CD4-positive, CD25-positive, alpha-beta regulatory T cell (primary cell): ENCODE results near the gene PCDHA6. TPM values are rescaled to one million over a fixed set of nuclear protein-coding genes. Genes with fewer than 3 reads are reported as not detected.
"Not testable (repeated sequence)": the region's sequence is repeated elsewhere in the genome, so short reads cannot be mapped to it uniquely, and the experiment has no call there.

ENCODE experiments used
- ATAC-seq, 2 donors: fragments of 150-1000 bp; cut with Tn5 transposase; one replicate each; pipeline ENCODE4 v1.10.0; 2021; ENCODE audit warnings: low read depth in 2 of 2, moderate number of reproducible peaks in 2 of 2, moderate library complexity in 1 of 2
- DNase-seq, 3 donors: peaks; one replicate each; pipeline versions ENCODE4 v3.0.0 to v3.0.0-alpha.2; 2012 to 2022; ENCODE audit warnings: mixed read lengths in 1 of 3
- H3K27ac ChIP-seq: one replicate; pipeline ENCODE4 v1.7.0; 2013; ENCODE audit warnings: mild to moderate bottlenecking, low read length; ENCODE audit not compliant: insufficient read depth, poor library complexity, severe bottlenecking
- H3K27me3 ChIP-seq: one replicate; pipeline ENCODE4 v1.7.0; 2013; ENCODE audit warnings: low read length; ENCODE audit not compliant: control insufficient read depth, insufficient read depth
- H3K36me3 ChIP-seq: one replicate; pipeline ENCODE4 v1.7.0; 2013; ENCODE audit warnings: mild to moderate bottlenecking, low read length, moderate library complexity; ENCODE audit not compliant: control insufficient read depth, insufficient read depth
- H3K4me1 ChIP-seq: 2 replicates; pipeline ENCODE4 v1.7.0; 2013; ENCODE audit warnings: mild to moderate bottlenecking, low read length; ENCODE audit not compliant: insufficient read depth, control insufficient read depth, poor library complexity, severe bottlenecking
- H3K4me3 ChIP-seq: one replicate; pipeline ENCODE4 v1.7.0; 2013; ENCODE audit warnings: low read depth, mild to moderate bottlenecking, low read length, moderate library complexity
- H3K9me3 ChIP-seq, 2 experiments: 1 replicate in 1 of 2; 2 replicates in 1 of 2; pipeline ENCODE4 v1.7.0; 2013; ENCODE audit warnings: low read length in 2 of 2, mild to moderate bottlenecking in 1 of 2, moderate library complexity in 1 of 2; ENCODE audit not compliant: control insufficient read depth in 2 of 2
- H3K27ac Mint-ChIP-seq, 3 donors: one replicate each; pipeline ENCODE4 v1.8.0; 2020 to 2022; ENCODE audit warnings: mild to moderate bottlenecking in 3 of 3, mixed read lengths in 3 of 3, moderate library complexity in 2 of 3
- H3K27me3 Mint-ChIP-seq: one replicate; pipeline ENCODE4 v1.8.0; 2022; ENCODE audit warnings: mild to moderate bottlenecking, mixed read lengths
- H3K36me3 Mint-ChIP-seq: one replicate; pipeline ENCODE4 v1.8.0; 2020; ENCODE audit warnings: mixed read lengths
- H3K4me1 Mint-ChIP-seq, 4 donors: one replicate each; pipeline ENCODE4 v1.8.0; 2020 to 2022; ENCODE audit warnings: mixed read lengths in 4 of 4, mild to moderate bottlenecking in 1 of 4
- H3K4me3 Mint-ChIP-seq, 4 donors: one replicate each; pipeline ENCODE4 v1.8.0; 2020 to 2022; ENCODE audit warnings: mild to moderate bottlenecking in 4 of 4, mixed read lengths in 4 of 4, moderate library complexity in 3 of 4
- H3K9me3 Mint-ChIP-seq, 7 donors: one replicate each; pipeline ENCODE4 v1.8.0; 2020 to 2022; ENCODE audit warnings: mixed read lengths in 7 of 7, mild to moderate bottlenecking in 3 of 7, moderate library complexity in 2 of 7
- polyA plus RNA-seq, 4 donors: library from polyadenylated mRNA; unstranded; fragments of 300-500 nt; fragmentation: Illumina TruSeq; gene quantifications; one replicate each; pipeline ENCODE4 v1.2.3, GENCODE V29; 2021
- total RNA-seq: library from RNA; stranded (reverse); gene quantifications from one replicate; pipeline ENCODE4 v1.2.3, GENCODE V29; 2022

The PCDHA6 gene
- total and polyA plus RNA-seq, 5 donors from 2014 or later: not detected

DNA sequence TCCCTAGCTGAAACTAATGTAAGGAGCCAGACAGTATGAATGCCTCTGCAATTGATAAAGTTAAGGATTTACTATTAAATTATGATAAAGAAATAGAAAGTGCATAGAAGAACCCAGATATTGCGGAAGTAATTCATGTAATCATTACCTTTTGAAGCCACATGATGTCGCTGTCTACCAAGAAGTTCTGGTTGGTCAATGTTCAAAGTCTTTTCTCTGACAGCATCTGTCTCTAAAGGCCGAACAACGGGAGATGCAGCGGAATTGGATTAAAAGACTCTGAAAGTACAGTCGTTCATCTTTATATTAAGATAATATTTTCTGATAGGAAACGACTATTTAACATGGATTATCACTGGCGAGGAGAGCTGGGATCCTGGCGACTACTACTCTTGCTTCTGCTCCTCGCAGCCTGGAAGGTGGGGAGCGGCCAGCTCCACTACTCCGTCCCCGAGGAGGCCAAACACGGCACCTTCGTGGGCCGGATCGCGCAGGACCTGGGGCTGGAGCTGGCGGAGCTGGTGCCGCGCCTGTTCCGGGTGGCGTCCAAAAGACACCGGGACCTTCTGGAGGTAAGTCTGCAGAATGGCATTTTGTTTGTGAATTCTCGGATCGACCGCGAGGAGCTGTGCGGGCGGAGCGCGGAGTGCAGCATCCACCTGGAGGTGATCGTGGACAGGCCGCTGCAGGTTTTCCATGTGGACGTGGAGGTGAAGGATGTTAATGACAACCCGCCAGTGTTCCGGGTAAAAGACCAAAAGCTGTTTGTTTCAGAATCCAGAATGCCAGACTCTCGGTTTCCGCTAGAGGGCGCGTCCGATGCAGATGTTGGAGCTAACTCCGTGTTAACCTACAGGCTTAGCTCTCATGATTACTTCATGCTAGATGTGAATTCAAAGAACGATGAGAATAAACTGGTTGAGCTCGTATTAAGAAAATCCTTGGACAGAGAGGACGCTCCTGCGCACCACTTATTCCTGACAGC is 13.5 kb downstream of the PCDHA6 start, which contains the start of gene PCDHA8:
TSS of gene PCDHA8 (plus strand) at position 210 of the 985 bp plus-strand sequence. CDS start at position 345, 135 bp downstream.
- H3K36me3 ChIP-seq: no peaks in the 10 kb centered on the region
- no peak for ATAC-seq
- Mint-ChIP-seq H3K4me1 (no peaks in the 10 kb centered on the region), H3K27me3 (no peaks in the 10 kb centered on the region), H3K4me3 (peak within 1 kb of the TSS in 1 of 4 donors; percentile 24), H3K36me3 (no peaks in the 10 kb centered on the region), H3K27ac (no peak within 1 kb of the TSS), H3K9me3 (peaks cover 0 to 21% (median 4%) of the 10 kb centered on the region in 7 donors)
- no peak within 1 kb of the TSS for H3K4me3 ChIP-seq
- peaks cover 3 to 8% of the 10 kb centered on the region in 2 experiments for H3K9me3 ChIP-seq
- no peak within 1 kb of the TSS for H3K27ac ChIP-seq
- peak in 1 of 3 donors; percentile 5 for DNase-seq
- no peaks in the 10 kb centered on the region for H3K4me1 ChIP-seq
- no peaks in the 10 kb centered on the region for H3K27me3 ChIP-seq

DNA sequence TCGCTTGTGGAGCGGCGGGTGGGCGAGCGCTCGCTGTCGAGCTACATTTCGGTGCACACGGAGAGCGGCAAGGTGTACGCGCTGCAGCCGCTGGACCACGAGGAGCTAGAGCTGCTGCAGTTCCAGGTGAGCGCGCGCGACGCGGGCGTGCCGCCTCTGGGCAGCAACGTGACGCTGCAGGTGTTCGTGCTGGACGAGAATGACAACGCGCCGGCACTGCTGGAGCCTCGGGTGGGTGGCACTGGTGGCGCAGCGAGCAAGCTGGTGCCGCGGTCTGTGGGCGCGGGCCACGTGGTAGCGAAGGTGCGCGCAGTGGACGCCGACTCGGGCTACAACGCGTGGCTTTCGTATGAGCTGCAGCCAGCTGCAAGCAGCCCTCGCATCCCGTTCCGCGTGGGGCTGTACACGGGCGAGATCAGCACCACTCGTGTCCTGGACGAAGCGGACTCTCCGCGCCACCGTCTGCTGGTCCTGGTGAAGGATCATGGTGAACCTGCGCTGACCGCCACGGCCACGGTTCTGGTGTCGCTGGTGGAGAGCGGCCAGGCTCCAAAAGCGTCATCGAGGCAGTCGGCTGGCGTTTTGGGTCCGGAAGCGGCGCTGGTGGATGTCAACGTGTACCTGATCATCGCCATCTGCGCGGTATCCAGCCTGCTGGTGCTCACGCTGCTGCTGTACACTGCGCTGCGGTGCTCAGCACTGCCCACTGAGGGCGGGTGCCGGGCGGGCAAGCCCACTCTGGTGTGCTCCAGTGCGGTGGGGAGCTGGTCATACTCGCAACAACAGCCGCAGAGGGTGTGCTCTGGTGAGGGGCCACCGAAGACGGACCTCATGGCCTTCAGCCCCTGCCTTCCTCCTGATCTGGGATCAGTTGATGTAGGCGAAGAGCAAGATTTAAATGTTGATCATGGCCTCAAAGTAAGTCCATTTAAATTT is 15.3 kb downstream of the PCDHA6 start:
- Mint-ChIP-seq H3K4me3 (no peak overlapping the region), H3K27me3 (no peaks in the 10 kb centered on the region), H3K27ac (no peak overlapping the region), H3K4me1 (no peaks in the 10 kb centered on the region), H3K9me3 (peaks cover 0 to 26% (median 7%) of the 10 kb centered on the region in 7 donors), H3K36me3 (no peaks in the 10 kb centered on the region)
- DNase-seq: no peak
- Histone ChIP-seq H3K27ac (no peak overlapping the region), H3K36me3 (no peaks in the 10 kb centered on the region), H3K27me3 (peaks cover 3% of the 10 kb centered on the region), H3K4me3 (no peak overlapping the region), H3K9me3 (peaks cover 3 to 8% of the 10 kb centered on the region in 2 experiments), H3K4me1 (no peaks in the 10 kb centered on the region)
- no peak for ATAC-seq

DNA sequence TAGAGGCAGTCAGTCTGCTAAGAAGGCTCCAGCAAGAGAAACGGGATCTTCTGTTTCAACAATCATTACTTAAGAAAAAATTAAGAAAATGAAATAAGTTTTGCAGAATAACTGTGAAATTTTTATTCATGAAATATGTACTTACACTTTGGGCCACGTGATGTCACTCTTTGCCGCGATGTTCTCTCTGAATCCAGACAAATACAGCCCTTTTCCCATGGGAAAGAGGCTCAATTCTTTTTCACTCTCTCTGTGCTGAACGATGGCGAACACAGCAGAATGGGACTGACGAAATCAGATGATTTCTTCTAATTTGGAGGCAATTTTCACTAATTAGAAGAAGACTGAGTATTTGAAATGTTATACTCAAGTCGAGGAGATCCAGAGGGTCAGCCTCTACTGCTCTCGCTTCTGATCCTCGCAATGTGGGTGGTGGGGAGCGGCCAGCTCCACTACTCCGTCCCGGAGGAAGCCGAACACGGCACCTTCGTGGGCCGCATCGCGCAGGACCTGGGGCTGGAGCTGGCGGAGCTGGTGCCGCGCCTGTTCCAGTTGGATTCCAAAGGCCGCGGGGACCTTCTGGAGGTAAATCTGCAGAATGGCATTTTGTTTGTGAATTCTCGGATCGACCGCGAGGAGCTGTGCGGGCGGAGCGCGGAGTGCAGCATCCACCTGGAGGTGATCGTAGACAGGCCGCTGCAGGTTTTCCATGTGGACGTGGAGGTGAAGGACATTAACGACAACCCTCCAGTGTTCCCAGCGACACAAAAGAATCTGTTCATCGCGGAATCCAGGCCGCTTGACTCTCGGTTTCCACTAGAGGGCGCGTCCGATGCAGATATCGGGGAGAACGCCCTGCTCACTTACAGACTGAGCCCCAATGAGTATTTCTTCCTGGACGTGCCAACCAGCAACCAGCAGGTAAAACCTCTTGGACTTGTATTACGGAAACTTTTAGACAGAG is 20.7 kb downstream of the PCDHA6 start, which contains the start of gene PCDHA9:
TSS of gene PCDHA9 (plus strand) at position 244 of the 964 bp plus-strand sequence. CDS start at position 358, 114 bp downstream.
- not testable (repeated sequence) for H3K4me3 Mint-ChIP-seq, ATAC-seq, H3K4me3 ChIP-seq, H3K27me3 ChIP-seq, H3K27ac ChIP-seq, DNase-seq, H3K4me1 ChIP-seq, H3K27ac Mint-ChIP-seq, H3K36me3 Mint-ChIP-seq, H3K4me1 Mint-ChIP-seq, H3K27me3 Mint-ChIP-seq, H3K36me3 ChIP-seq
- peaks cover 5 to 11% of the 10 kb centered on the region in 2 experiments for H3K9me3 ChIP-seq
- peaks cover 0 to 13% (median 3%) of the 10 kb centered on the region in 7 donors for H3K9me3 Mint-ChIP-seq

DNA sequence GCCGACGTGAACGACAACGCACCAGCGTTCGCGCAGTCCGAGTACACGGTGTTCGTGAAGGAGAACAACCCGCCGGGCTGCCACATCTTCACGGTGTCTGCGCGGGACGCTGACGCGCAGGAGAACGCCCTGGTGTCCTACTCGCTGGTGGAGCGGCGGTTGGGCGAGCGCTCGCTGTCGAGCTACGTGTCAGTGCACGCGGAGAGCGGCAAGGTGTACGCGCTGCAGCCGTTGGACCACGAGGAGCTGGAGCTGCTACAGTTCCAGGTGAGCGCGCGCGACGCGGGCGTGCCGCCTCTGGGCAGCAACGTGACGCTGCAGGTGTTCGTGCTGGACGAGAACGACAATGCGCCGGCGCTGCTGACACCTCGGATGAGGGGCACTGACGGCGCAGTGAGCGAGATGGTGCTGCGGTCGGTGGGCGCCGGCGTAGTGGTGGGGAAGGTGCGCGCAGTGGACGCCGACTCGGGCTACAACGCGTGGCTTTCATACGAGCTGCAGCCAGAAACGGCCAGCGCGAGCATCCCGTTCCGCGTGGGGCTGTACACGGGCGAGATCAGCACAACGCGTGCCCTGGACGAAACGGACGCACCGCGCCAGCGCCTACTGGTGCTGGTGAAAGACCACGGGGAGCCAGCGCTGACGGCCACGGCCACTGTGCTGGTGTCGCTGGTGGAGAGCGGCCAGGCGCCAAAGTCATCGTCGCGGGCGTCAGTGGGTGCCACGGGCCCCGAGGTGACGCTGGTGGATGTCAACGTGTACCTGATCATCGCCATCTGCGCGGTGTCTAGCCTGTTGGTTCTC is 22.3 kb downstream of the PCDHA6 start:
- not testable (repeated sequence) for H3K27ac ChIP-seq, H3K36me3 Mint-ChIP-seq, H3K4me1 Mint-ChIP-seq, H3K27me3 Mint-ChIP-seq, H3K36me3 ChIP-seq, H3K27me3 ChIP-seq, ATAC-seq, H3K27ac Mint-ChIP-seq, H3K4me3 ChIP-seq, DNase-seq, H3K4me3 Mint-ChIP-seq, H3K4me1 ChIP-seq
- peaks cover 0 to 16% (median 3%) of the 10 kb centered on the region in 7 donors for H3K9me3 Mint-ChIP-seq
- peaks cover 7 to 10% of the 10 kb centered on the region in 2 experiments for H3K9me3 ChIP-seq

DNA sequence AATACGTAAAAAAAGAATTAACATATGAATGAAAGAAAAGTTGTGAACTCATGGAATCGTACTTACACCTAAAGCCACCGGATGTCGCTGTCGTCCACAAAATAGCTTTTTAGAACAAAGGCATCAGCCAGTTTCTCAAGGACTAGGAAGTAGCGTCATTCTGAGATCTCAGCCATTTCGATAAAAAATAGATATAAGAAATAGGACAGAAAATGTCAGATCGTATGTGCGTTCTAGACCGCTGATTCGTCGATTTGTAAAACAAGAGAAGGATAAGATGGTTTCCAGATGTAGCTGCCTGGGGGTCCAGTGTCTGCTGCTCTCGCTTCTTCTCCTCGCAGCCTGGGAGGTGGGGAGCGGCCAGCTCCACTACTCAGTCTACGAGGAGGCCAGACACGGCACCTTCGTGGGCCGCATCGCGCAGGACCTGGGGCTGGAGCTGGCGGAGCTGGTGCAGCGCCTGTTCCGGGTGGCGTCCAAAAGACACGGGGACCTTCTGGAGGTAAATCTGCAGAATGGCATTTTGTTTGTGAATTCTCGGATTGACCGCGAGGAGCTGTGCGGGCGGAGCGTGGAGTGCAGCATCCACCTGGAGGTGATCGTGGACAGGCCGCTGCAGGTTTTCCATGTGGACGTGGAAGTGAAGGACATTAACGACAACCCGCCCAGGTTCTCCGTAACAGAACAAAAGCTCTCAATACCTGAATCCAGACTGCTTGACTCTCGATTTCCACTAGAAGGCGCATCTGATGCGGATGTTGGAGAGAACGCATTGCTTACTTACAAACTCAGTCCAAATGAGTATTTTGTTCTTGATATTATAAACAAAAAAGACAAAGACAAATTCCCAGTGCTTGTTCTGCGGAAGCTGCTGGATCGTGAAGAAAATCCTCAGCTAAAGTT is 28.3 kb downstream of the PCDHA6 start, which contains the start of gene PCDHA10:
TSS of gene PCDHA10 (plus strand) at position 126 of the 903 bp plus-strand sequence. CDS start at position 278, 152 bp downstream.
- Mint-ChIP-seq H3K36me3 (no peaks in the 10 kb centered on the region), H3K9me3 (peaks cover 0 to 29% (median 4%) of the 10 kb centered on the region in 7 donors), H3K27me3 (no peaks in the 10 kb centered on the region), H3K27ac (peak within 1 kb of the TSS in 1 of 3 donors; percentile 66), H3K4me1 (no peaks in the 10 kb centered on the region), H3K4me3 (no peak within 1 kb of the TSS)
- Histone ChIP-seq H3K9me3 (peaks cover 9 to 11% of the 10 kb centered on the region in 2 experiments), H3K4me3 (no peak within 1 kb of the TSS), H3K4me1 (no peaks in the 10 kb centered on the region), H3K36me3 (no peaks in the 10 kb centered on the region), H3K27ac (no peak within 1 kb of the TSS), H3K27me3 (no peaks in the 10 kb centered on the region)
- ATAC-seq (no peak), DNase-seq (no peak)
